H9 (cell line): ENCODE data around the gene KMT5B. TPM values are rescaled to one million over a fixed set of nuclear protein-coding genes. Genes with fewer than 3 reads are reported as not detected.
A peak's percentile ranks its signal among the peaks of the same experiment; 100 is the strongest.

Source experiments
- DNase-seq: peaks from one replicate; pipeline ENCODE4 v3.0.0-alpha.2; 2017
- H2AFZ ChIP-seq: one replicate; pipeline ENCODE4 v1.6.1; 2013; ENCODE audit warnings: mild to moderate bottlenecking, low read length, control low read depth, moderate library complexity
- H2AK5ac ChIP-seq: 2 replicates; pipeline ENCODE4 v1.6.1; 2013; ENCODE audit warnings: low read length, control low read depth, mixed read lengths; ENCODE audit not compliant: insufficient read length
- H2BK120ac ChIP-seq: one replicate; pipeline ENCODE4 v1.6.1; 2013; ENCODE audit warnings: low read depth, mild to moderate bottlenecking, low read length, control low read depth, inconsistent platforms; ENCODE audit not compliant: poor library complexity, severe bottlenecking
- H2BK12ac ChIP-seq: 2 replicates; pipeline ENCODE4 v1.6.1; 2013; ENCODE audit warnings: low read length, control low read depth, mixed read lengths, low read depth; ENCODE audit not compliant: insufficient read length
- H2BK15ac ChIP-seq: 2 replicates; pipeline ENCODE4 v1.6.1; 2013; ENCODE audit warnings: low read depth, low read length, control low read depth
- H2BK20ac ChIP-seq: one replicate; pipeline ENCODE4 v1.6.1; 2013; ENCODE audit warnings: low read depth, mild to moderate bottlenecking, low read length, control low read depth, inconsistent platforms; ENCODE audit not compliant: poor library complexity, severe bottlenecking
- H2BK5ac ChIP-seq: 2 replicates; pipeline ENCODE4 v1.6.1; 2013; ENCODE audit warnings: low read length, control low read depth, mixed read lengths; ENCODE audit not compliant: insufficient read length
- H3K14ac ChIP-seq: 2 replicates; pipeline ENCODE4 v1.6.1; 2013; ENCODE audit warnings: low read length, control low read depth; ENCODE audit not compliant: insufficient read depth
- H3K18ac ChIP-seq: 2 replicates; pipeline ENCODE4 v1.6.1; 2013; ENCODE audit warnings: low read depth, mild to moderate bottlenecking, mixed read lengths, low read length, control low read depth; ENCODE audit not compliant: insufficient read length
- H3K23ac ChIP-seq: 2 replicates; pipeline ENCODE4 v1.6.1; 2013; ENCODE audit warnings: low read length, control low read depth, mixed read lengths, low read depth; ENCODE audit not compliant: insufficient read length
- H3K23me2 ChIP-seq: 2 replicates; pipeline ENCODE4 v1.6.1; 2013; ENCODE audit warnings: low read depth, mild to moderate bottlenecking, mixed read lengths, low read length, control low read depth; ENCODE audit not compliant: insufficient read length, poor library complexity, severe bottlenecking
- H3K27ac ChIP-seq: 2 replicates; pipeline ENCODE4 v1.5.1; 2013; ENCODE audit warnings: low read length, control low read depth, mixed read lengths, low read depth; ENCODE audit not compliant: insufficient read length
- H3K27me3 ChIP-seq: 2 replicates; pipeline ENCODE4 v1.6.1; 2013; ENCODE audit warnings: low read length, control low read depth, inconsistent platforms; ENCODE audit not compliant: insufficient read depth
- H3K4ac ChIP-seq: 2 replicates; pipeline ENCODE4 v1.6.1; 2013; ENCODE audit warnings: low read depth, mild to moderate bottlenecking, control low read depth, inconsistent platforms, low read length, moderate library complexity
- H3K4me1 ChIP-seq: 2 replicates; pipeline ENCODE4 v1.6.1; 2013; ENCODE audit warnings: low read length, control low read depth, inconsistent platforms; ENCODE audit not compliant: insufficient read depth
- H3K4me2 ChIP-seq: 2 replicates; pipeline ENCODE4 v1.6.1; 2013; ENCODE audit warnings: low read length, control low read depth, mixed read lengths; ENCODE audit not compliant: insufficient read length, insufficient read depth
- H3K56ac ChIP-seq: 2 replicates; pipeline ENCODE4 v1.6.1; 2013; ENCODE audit warnings: low read depth, mild to moderate bottlenecking, mixed read lengths, low read length, control low read depth; ENCODE audit not compliant: insufficient read length
- H3K79me1 ChIP-seq: 2 replicates; pipeline ENCODE4 v1.6.1; 2013; ENCODE audit warnings: low read depth, mild to moderate bottlenecking, moderate library complexity, low read length, control low read depth, inconsistent platforms; ENCODE audit not compliant: insufficient read depth, poor library complexity, severe bottlenecking
- H3K79me2 ChIP-seq: 2 replicates; pipeline ENCODE4 v1.6.1; 2013; ENCODE audit warnings: low read length, control low read depth, inconsistent platforms; ENCODE audit not compliant: insufficient read depth
- H3K9ac ChIP-seq: 2 replicates; pipeline ENCODE4 v1.6.1; 2013; ENCODE audit warnings: low read length, control low read depth, mixed read lengths; ENCODE audit not compliant: insufficient read length; ENCODE audit errors: extremely low read depth
- H3K9me3 ChIP-seq: one replicate; pipeline ENCODE4 v1.6.1; 2013; ENCODE audit warnings: low read depth, low read length, inconsistent platforms; ENCODE audit not compliant: control insufficient read depth
- H3T11ph ChIP-seq: one replicate; pipeline ENCODE4 v1.6.1; 2013; ENCODE audit warnings: mild to moderate bottlenecking, low read length, control low read depth, inconsistent platforms
- H4K20me1 ChIP-seq: one replicate; pipeline ENCODE4 v1.6.1; 2013; ENCODE audit not compliant: control insufficient read depth, insufficient read length, insufficient read depth
- H4K5ac ChIP-seq: 2 replicates; pipeline ENCODE4 v1.6.1; 2013; ENCODE audit warnings: low read depth, mild to moderate bottlenecking, mixed read lengths, low read length, control low read depth; ENCODE audit not compliant: insufficient read length
- H4K8ac ChIP-seq: replicated peaks from 2 replicates; pipeline ENCODE4 v1.6.1; 2013; ENCODE audit warnings: low read length, control low read depth, mixed read lengths, low read depth; ENCODE audit not compliant: insufficient read length
- H4K91ac ChIP-seq: 2 replicates; pipeline ENCODE4 v1.6.1; 2013; ENCODE audit warnings: low read depth, mild to moderate bottlenecking, moderate library complexity, mixed read lengths, low read length, control low read depth; ENCODE audit not compliant: insufficient read length
- H3K27ac Mint-ChIP-seq, 3 experiments: 2 replicates in 2 of 3; 3 replicates in 1 of 3; pipeline ENCODE4 v1.8.0; 2020 to 2021; ENCODE audit warnings: mixed read lengths in 3 of 3, mild to moderate bottlenecking in 1 of 3, moderate library complexity in 1 of 3
- H3K27me3 Mint-ChIP-seq: 2 replicates; pipeline ENCODE4 v1.8.0; 2021; ENCODE audit warnings: low read depth, mild to moderate bottlenecking, moderate library complexity, mixed read lengths
- H3K36me3 Mint-ChIP-seq, 3 experiments: 2 replicates in 2 of 3; 3 replicates in 1 of 3; pipeline ENCODE4 v1.8.0; 2020 to 2021; ENCODE audit warnings: low read depth in 3 of 3, mixed read lengths in 3 of 3; ENCODE audit not compliant: insufficient read depth in 1 of 3
- H3K4me1 Mint-ChIP-seq, 2 experiments: 2 replicates each; pipeline ENCODE4 v1.8.0; 2020; ENCODE audit warnings: mixed read lengths in 2 of 2
- H3K4me3 Mint-ChIP-seq, 2 experiments: 2 replicates in 1 of 2; 3 replicates in 1 of 2; pipeline ENCODE4 v1.8.0; 2020 to 2021; ENCODE audit warnings: mild to moderate bottlenecking in 2 of 2, mixed read lengths in 2 of 2, moderate library complexity in 1 of 2
- H3K9me3 Mint-ChIP-seq, 2 experiments: 2 replicates in 1 of 2; 3 replicates in 1 of 2; pipeline ENCODE4 v1.8.0; 2020; ENCODE audit warnings: mild to moderate bottlenecking in 2 of 2, mixed read lengths in 2 of 2, moderate library complexity in 1 of 2
- WGBS: extraction: QIAGEN DNeasy Blood & Tissue Kit; methylation state at CpG from one replicate; pipeline ENCODE4 v1.1.7; 2013; ENCODE audit warnings: missing lambda C conversion rate, low lambda C conversion rate, mixed read lengths; ENCODE audit not compliant: insufficient read length; ENCODE audit errors: extremely low coverage; 5-methylcytosine and 5-hydroxymethylcytosine counted together
- total RNA-seq: library from RNA; stranded (reverse); gene quantifications from 2 replicates; pipeline ENCODE4 v1.2.1, GENCODE V29; 2021
- TF ChIP-seq, protein P1 (sequence below): fragments of 200-600 bp; sonication (generic); conservative IDR thresholded peaks from 3 replicates; pipeline ENCODE4 v1.8.0; 2021; ENCODE audit warnings: antibody characterized with exemption, mild to moderate bottlenecking

The KMT5B gene
- total RNA-seq, 1 experiment from 2014 or later: 61.6 TPM

DNA sequence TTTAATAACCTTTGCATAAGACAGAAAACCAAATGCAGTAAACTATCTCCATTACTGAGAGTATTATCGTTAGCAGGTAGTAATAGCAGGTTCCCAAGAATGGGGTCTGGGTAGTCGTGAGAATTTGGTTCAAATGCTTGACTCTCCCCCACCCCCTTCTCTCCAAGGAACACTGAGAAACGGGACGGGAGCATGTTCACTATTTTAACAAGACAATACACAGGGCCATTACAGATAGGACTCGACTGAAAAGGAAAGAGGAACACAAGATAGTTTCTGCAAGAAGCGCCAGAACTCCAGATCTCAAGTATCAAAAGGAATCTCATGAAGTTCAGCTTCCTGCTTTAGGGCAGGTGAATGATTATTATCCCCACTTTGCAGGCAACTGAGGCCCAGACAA is 27.0 kb downstream of the KMT5B start:
- H3K9me3 ChIP-seq: no peaks in the 10 kb centered on the region
- H4K5ac ChIP-seq: no peak overlapping the region
- H2AFZ ChIP-seq: no peak overlapping the region
- H4K20me1 ChIP-seq: no peaks in the 10 kb centered on the region
- H3K79me1 ChIP-seq: peaks cover 2% of the 10 kb centered on the region
- H3K56ac ChIP-seq: no peak overlapping the region
- H3K27me3 ChIP-seq: no peaks in the 10 kb centered on the region
- no peak overlapping the region for H2BK5ac ChIP-seq
- H3K79me2 ChIP-seq: peaks cover 6% of the 10 kb centered on the region; the same call in 1 of the 2 replicates
- Mint-ChIP-seq H3K4me1 (peaks cover 15 to 19% of the 10 kb centered on the region in 2 experiments), H3K9me3 (no peaks in the 10 kb centered on the region), H3K27me3 (no peaks in the 10 kb centered on the region), H3K27ac (peak overlapping the region in 2 of 3 experiments; percentile 14 to 17; a peak in 5 of 7 replicates), H3K4me3 (peak overlapping the region in 1 of 2 experiments; percentile 41; a peak in 2 of 5 replicates), H3K36me3 (peaks cover 6 to 65% (median 59%) of the 10 kb centered on the region in 3 experiments; a peak in 6 of 7 replicates)
- peaks cover 7% of the 10 kb centered on the region; the same call in 1 of the 2 replicates for H3K4me1 ChIP-seq
- no peak overlapping the region for H3K14ac ChIP-seq
- H3T11ph ChIP-seq: no peak overlapping the region
- H3K9ac ChIP-seq: peak overlapping the region; percentile 13
- TF ChIP-seq, protein P1, sequence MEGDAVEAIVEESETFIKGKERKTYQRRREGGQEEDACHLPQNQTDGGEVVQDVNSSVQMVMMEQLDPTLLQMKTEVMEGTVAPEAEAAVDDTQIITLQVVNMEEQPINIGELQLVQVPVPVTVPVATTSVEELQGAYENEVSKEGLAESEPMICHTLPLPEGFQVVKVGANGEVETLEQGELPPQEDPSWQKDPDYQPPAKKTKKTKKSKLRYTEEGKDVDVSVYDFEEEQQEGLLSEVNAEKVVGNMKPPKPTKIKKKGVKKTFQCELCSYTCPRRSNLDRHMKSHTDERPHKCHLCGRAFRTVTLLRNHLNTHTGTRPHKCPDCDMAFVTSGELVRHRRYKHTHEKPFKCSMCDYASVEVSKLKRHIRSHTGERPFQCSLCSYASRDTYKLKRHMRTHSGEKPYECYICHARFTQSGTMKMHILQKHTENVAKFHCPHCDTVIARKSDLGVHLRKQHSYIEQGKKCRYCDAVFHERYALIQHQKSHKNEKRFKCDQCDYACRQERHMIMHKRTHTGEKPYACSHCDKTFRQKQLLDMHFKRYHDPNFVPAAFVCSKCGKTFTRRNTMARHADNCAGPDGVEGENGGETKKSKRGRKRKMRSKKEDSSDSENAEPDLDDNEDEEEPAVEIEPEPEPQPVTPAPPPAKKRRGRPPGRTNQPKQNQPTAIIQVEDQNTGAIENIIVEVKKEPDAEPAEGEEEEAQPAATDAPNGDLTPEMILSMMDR: no peak
- peak overlapping the region; percentile 55 for H3K4me2 ChIP-seq
- no peak overlapping the region for H3K18ac ChIP-seq
- H4K91ac ChIP-seq: no peak overlapping the region
- H3K23ac ChIP-seq: no peak overlapping the region
- no peak overlapping the region for H2BK12ac ChIP-seq
- no peak overlapping the region for H2AK5ac ChIP-seq
- H2BK20ac ChIP-seq: no peak overlapping the region
- no peak overlapping the region for H2BK15ac ChIP-seq
- no peak overlapping the region for H3K27ac ChIP-seq
- DNase-seq: no peak
- H2BK120ac ChIP-seq: no peak overlapping the region
- no peak overlapping the region for H3K4ac ChIP-seq
- WGBS: no CpG with 5 or more reads among the region's 6 CpGs
- no peaks in the 10 kb centered on the region for H3K23me2 ChIP-seq
- no peak overlapping the region for H4K8ac ChIP-seq
